Measurements from ENCODE around the gene GM2A. TPM values are rescaled to one million over a fixed set of nuclear protein-coding genes. Genes with fewer than 3 reads are reported as not detected.

GM2A gene
- polyA plus RNA-seq, 3 donors: 22.2 to 57.9 (median 28.0) TPM

DNA sequence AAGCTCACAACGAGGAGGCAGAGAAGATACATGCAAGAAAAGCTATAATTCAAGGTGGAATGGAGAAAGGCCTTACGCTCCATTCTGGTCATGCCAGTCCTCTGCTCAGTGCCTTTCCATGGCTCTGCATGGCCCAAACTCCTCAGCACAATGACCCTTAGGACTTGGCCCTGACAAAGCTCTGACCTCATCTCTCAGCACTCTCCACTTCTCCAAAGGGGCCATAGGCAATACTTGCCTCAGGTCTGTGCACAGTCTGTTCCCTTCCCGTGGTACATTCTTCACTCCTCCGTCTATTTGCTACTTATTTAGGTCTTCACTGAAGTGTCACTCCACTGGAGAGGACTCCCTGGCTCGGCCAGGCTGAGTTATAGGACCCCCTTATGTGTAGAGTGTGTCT, 25.9 kb downstream of the GM2A start:
- Histone ChIP-seq H3K4me3 (replicated peaks in 1 of 3; ENCODE audit: low read depth in 2 of 3, low read length in 3 of 3) (no peak overlapping the region), H3K79me2 (ENCODE audit: insufficient read depth, low read length) (no peaks in the 10 kb centered on the region), H2AFZ (ENCODE audit: insufficient read depth, low read depth, low read length, poor library complexity, severe bottlenecking) (no peak overlapping the region), H3K9me3 (replicated peaks in 1 of 2; ENCODE audit: control insufficient read depth in 1 of 2, insufficient read depth in 1 of 2, low read length in 2 of 2) (no peaks in the 10 kb centered on the region), H3K4me1 (ENCODE audit: control insufficient read depth in 1 of 2, insufficient read depth in 2 of 2, low read length in 2 of 2) (no peaks in the 10 kb centered on the region), H3K9ac (ENCODE audit: insufficient read depth, low read length, poor library complexity, severe bottlenecking) (no peak overlapping the region), H3K27ac (ENCODE audit: low read depth in 1 of 2, low read length in 2 of 2) (no peak overlapping the region), H3K36me3 (replicated peaks in 1 of 2; ENCODE audit: control insufficient read depth in 1 of 2, insufficient read depth in 2 of 2, low read length in 2 of 2) (no peaks in the 10 kb centered on the region), H3K27me3 (ENCODE audit: control insufficient read depth in 2 of 2, insufficient read depth in 2 of 2, low read length in 2 of 2) (peaks cover 0 to 2% of the 10 kb centered on the region in 2 donors), H4K20me1 (ENCODE audit: insufficient read depth, low read length) (no peaks in the 10 kb centered on the region), H3K4me2 (replicated peaks; ENCODE audit: extremely low read depth, low read length, poor library complexity, severe bottlenecking) (no peak overlapping the region)
- Mint-ChIP-seq H3K9me3 (no peaks in the 10 kb centered on the region), H3K27ac (peak overlapping the region in 1 of 7 donors; percentile 1), H3K36me3 (peaks cover 2 to 4% of the 10 kb centered on the region in 2 donors), H3K4me3 (no peak overlapping the region), H3K27me3 (ENCODE audit: low read depth in 3 of 3) (peaks cover 1 to 17% (median 1%) of the 10 kb centered on the region in 3 donors), H3K4me1 (no peaks in the 10 kb centered on the region)
- TF ChIP-seq, protein P1, sequence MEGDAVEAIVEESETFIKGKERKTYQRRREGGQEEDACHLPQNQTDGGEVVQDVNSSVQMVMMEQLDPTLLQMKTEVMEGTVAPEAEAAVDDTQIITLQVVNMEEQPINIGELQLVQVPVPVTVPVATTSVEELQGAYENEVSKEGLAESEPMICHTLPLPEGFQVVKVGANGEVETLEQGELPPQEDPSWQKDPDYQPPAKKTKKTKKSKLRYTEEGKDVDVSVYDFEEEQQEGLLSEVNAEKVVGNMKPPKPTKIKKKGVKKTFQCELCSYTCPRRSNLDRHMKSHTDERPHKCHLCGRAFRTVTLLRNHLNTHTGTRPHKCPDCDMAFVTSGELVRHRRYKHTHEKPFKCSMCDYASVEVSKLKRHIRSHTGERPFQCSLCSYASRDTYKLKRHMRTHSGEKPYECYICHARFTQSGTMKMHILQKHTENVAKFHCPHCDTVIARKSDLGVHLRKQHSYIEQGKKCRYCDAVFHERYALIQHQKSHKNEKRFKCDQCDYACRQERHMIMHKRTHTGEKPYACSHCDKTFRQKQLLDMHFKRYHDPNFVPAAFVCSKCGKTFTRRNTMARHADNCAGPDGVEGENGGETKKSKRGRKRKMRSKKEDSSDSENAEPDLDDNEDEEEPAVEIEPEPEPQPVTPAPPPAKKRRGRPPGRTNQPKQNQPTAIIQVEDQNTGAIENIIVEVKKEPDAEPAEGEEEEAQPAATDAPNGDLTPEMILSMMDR (IDR thresholded peaks at IDR 0.05): no peak
- intact Hi-C loops (cut with micrococcal nuclease): no loop called here
- 100% methylated on average over 3 of the region's 5 CpGs for WGBS (ENCODE audit: insufficient coverage)
- DNase-seq: no peak

DNA sequence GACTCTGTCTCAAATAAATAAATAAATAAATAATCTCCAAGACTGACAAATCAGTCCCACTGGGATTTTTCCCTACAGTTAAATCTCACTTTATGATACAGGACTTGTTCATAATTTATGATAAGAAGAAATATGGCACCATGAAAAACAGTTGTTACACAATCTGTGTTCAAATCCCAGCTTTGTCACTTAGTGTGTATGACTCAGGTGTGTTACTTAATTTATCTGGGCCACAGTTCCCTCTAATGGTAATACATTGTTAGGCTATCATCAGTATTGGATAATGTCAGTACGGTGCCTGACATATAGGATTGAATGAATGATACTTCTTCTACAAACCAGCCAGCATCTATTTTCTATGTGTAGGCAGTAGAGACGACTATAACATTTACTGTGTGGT, 27.5 kb downstream of the GM2A start:
- H4K20me1 ChIP-seq (ENCODE audit: insufficient read depth, low read length): no peaks in the 10 kb centered on the region
- DNase-seq: peak in 1 of 3 donors; percentile 42
- Mint-ChIP-seq H3K27ac (no peak overlapping the region), H3K4me3 (no peak overlapping the region), H3K36me3 (peaks cover 2 to 4% of the 10 kb centered on the region in 2 donors), H3K27me3 (ENCODE audit: low read depth in 3 of 3) (peaks cover 1 to 13% (median 3%) of the 10 kb centered on the region in 3 donors), H3K4me1 (no peaks in the 10 kb centered on the region), H3K9me3 (no peaks in the 10 kb centered on the region)
- H3K9ac ChIP-seq (ENCODE audit: insufficient read depth, low read length, poor library complexity, severe bottlenecking): no peak overlapping the region
- H2AFZ ChIP-seq (ENCODE audit: insufficient read depth, low read depth, low read length, poor library complexity, severe bottlenecking): no peak overlapping the region
- no peaks in the 10 kb centered on the region for H3K27me3 ChIP-seq (ENCODE audit: control insufficient read depth in 2 of 2, insufficient read depth in 2 of 2, low read length in 2 of 2)
- H3K4me3 ChIP-seq (replicated peaks in 1 of 3; ENCODE audit: low read depth in 2 of 3, low read length in 3 of 3): no peak overlapping the region
- no peak overlapping the region for H3K27ac ChIP-seq (ENCODE audit: low read depth in 1 of 2, low read length in 2 of 2)
- H3K9me3 ChIP-seq (replicated peaks in 1 of 2; ENCODE audit: control insufficient read depth in 1 of 2, insufficient read depth in 1 of 2, low read length in 2 of 2): no peaks in the 10 kb centered on the region
- no peaks in the 10 kb centered on the region for H3K79me2 ChIP-seq (ENCODE audit: insufficient read depth, low read length)
- no CpG with 5 or more reads among the region's 2 CpGs for WGBS (ENCODE audit: insufficient coverage)
- H3K4me1 ChIP-seq (ENCODE audit: control insufficient read depth in 1 of 2, insufficient read depth in 2 of 2, low read length in 2 of 2): no peaks in the 10 kb centered on the region
- no peaks in the 10 kb centered on the region for H3K36me3 ChIP-seq (replicated peaks in 1 of 2; ENCODE audit: control insufficient read depth in 1 of 2, insufficient read depth in 2 of 2, low read length in 2 of 2)
- TF ChIP-seq, protein P1 (IDR thresholded peaks at IDR 0.05): no peak
- no peak overlapping the region for H3K4me2 ChIP-seq (replicated peaks; ENCODE audit: extremely low read depth, low read length, poor library complexity, severe bottlenecking)
- intact Hi-C loops (cut with micrococcal nuclease): no loop called here
